Measurements from ENCODE around the gene PERM1. TPM values are rescaled to one million over a fixed set of nuclear protein-coding genes. Genes with fewer than 3 reads are reported as not detected.
"Not testable (repeated sequence)": the region's sequence is repeated elsewhere in the genome, so short reads cannot be mapped to it uniquely, and the experiment has no call there.

Gene PERM1
- total RNA-seq, 1 experiment from 2014 or later: 0.11 TPM

DNA sequence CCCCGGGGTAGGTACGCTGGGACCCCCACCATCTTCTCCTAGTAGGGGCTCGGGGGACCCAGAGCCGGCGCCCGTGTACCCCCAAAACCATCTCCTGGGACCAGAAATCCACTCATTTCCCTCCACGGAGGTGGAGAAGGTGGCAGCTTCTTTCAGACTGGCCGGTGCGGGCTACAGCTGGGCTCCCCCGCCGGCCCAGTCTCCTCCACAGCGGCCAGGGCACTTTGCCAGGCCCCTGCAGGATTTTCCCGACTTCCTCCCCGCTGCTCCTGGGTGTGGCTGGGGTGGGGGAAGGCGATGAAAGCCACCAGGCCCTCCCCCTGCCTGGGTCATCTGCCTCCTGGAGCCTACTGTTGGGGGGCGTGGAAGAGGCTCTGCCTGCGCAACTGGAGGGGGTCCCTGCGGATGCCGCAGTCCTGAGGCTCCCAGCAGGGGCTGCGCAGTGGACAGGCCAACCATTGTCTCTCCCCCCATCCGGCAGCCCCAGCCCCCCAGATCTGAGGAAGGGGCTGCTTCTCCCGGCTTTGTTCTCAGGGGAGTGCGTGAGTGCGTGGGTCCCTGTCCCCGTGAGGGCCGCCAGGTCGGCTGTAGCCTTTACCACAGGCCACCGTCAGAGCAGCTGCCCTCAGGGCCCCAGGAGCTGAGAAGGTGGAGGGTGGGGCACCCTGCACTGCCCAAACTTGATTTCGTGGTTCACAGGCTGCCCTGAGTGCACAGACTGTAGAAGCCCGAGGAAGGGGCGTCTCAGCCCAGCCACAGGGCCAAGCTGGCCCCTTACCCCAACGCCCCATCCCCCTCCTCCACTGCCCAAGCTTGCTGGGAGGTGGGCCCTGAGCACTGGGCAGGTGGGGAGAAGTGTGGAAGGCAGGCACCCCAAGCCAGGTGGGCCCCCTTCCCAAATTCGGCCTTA, 39.4 kb upstream of the PERM1 start:
- H3K4me3 ChIP-seq: peak overlapping the region; percentile 92
- H3K36me3 ChIP-seq: peaks cover 38% of the 10 kb centered on the region

DNA sequence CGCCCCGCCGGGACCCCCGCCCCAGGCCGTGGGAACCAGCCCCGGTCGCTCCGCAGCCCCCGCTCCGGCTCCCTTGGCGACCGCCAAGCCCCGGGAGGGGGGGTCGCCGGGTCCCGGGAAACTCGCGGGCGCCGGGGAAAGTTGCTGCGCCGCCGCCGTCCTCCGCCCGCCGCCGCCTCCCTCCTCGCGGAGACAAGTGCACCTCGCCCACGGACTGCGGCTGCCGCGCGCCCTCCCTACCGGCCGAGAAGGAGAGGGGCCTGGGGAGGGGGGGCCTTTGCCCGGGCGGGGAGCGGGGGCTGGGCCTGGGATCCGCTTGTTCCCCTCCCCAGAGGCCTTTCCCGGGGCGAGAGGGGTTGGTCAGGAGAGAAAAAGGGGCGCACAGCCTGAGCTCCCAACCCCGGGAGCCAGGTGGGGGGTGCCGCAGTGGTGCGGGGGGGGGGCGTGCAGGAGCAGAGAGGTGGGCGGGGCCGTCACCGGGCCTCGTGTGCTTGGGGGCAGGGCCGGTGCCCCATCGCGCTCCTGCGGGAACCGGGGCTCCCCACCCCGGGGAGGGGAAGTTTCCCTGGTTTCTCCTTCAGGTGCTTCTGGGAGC, 38.6 kb upstream of the PERM1 start:
- peaks cover 35% of the 10 kb centered on the region for H3K36me3 ChIP-seq
- H3K27ac ChIP-seq: 0 out of 2 replicates have a peak overlapping the region, but pooled peaks have one; percentile 10
- H3K4me3 ChIP-seq: peak overlapping the region; percentile 92
- no peaks in the 10 kb centered on the region for H3K9me3 ChIP-seq (replicated peaks)
- H3K27me3 ChIP-seq (replicated peaks): no peaks in the 10 kb centered on the region
- no peak for DNase-seq (ENCODE audit: low read depth in 1 of 2, low spot score in 2 of 2)
- H3K4me1 ChIP-seq (replicated peaks): peaks cover 43% of the 10 kb centered on the region

More for the DNA sequence above, 39.4 kb upstream of the PERM1 start:
- Histone ChIP-seq H3K9me3 (replicated peaks) (no peaks in the 10 kb centered on the region), H3K27ac (0 out of 2 replicates have a peak overlapping the region, but pooled peaks have one; percentile 10), H3K4me1 (replicated peaks) (peaks cover 43% of the 10 kb centered on the region), H3K27me3 (replicated peaks) (no peaks in the 10 kb centered on the region)
- DNase-seq (ENCODE audit: low read depth in 1 of 2, low spot score in 2 of 2): peak; percentile 74 to 90

DNA sequence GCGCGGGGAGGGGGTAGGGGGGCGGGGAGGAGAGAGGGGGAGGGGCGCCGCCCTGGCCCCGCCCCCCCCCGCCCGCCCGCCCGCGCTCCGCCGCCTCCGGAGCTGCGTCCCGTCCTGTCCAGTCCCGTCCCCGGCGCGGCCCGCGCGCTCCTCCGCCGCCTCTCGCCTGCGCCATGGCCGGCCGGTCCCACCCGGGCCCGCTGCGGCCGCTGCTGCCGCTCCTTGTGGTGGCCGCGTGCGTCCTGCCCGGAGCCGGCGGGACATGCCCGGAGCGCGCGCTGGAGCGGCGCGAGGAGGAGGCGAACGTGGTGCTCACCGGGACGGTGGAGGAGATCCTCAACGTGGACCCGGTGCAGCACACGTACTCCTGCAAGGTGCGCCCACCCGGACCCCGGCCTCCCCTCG, 38.1 kb upstream of the PERM1 start, which contains the start of gene AGRN:
Gene AGRN (plus strand): TSS at position 121 of the 405 bp plus-strand sequence. CDS start 53 bp downstream, at position 174.
- peak within 1 kb of the TSS; percentile 92 for H3K4me3 ChIP-seq
- peaks cover 37% of the 10 kb centered on the region for H3K36me3 ChIP-seq
- DNase-seq (ENCODE audit: low read depth in 1 of 2, low spot score in 2 of 2): no peak
- H3K9me3 ChIP-seq (replicated peaks): no peaks in the 10 kb centered on the region
- peak within 1 kb of the TSS; percentile 72; the same call in 1 of the 2 replicates for H3K27ac ChIP-seq
- peaks cover 45% of the 10 kb centered on the region for H3K4me1 ChIP-seq (replicated peaks)
- no peaks in the 10 kb centered on the region for H3K27me3 ChIP-seq (replicated peaks)

DNA sequence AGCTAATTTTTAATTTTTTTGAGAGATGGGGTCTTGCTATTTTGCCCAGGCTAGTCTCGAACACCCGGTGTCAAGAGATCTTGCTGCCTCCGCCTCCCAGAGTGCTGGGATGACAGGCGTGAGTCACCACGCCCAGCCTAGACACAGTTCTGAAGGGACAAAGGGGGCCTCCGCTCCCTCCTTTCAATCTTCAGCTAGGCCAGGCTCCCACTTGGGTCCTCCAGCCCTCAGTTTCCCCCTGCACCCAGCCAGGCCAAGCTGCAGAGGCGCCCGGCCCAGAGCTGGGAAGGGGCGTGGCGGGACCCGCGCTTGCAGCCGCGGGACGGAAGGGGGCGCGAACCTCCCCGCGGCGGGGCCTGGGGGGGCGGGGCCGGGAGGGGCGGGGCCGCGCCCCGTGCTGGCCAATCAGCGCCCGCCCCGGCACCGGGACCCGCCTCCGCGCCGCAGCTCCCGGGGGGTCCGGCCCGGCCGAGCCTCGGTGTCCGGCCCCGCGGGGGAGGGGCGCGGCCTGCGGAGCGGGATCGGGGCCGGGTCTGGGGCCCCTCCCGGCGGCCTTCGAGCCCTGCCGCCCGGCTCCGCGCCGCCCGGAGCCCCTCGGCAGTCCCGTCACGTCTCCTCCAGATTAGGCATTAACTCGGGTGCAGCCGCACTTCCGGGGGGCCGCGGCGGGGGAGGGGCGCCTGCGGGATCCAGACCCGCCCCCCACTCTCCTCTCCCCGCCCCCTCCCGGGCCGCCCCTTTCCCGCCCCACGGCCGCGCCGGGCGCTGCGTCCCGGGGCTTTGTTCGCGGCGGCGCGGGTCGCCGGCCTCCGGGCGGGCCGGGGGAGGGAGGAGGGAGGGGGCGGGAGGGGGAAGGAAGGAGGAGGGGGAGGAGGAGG, 37.5 kb upstream of the PERM1 start:
- Histone ChIP-seq H3K36me3 (peaks cover 36% of the 10 kb centered on the region), H3K27me3 (replicated peaks) (no peaks in the 10 kb centered on the region), H3K9me3 (replicated peaks) (no peaks in the 10 kb centered on the region), H3K27ac (peak overlapping the region; percentile 72; the same call in 1 of the 2 replicates), H3K4me1 (replicated peaks) (peaks cover 45% of the 10 kb centered on the region), H3K4me3 (peak overlapping the region; percentile 52)
- DNase-seq (ENCODE audit: low read depth in 1 of 2, low spot score in 2 of 2): peak; percentile 69 to 82

DNA sequence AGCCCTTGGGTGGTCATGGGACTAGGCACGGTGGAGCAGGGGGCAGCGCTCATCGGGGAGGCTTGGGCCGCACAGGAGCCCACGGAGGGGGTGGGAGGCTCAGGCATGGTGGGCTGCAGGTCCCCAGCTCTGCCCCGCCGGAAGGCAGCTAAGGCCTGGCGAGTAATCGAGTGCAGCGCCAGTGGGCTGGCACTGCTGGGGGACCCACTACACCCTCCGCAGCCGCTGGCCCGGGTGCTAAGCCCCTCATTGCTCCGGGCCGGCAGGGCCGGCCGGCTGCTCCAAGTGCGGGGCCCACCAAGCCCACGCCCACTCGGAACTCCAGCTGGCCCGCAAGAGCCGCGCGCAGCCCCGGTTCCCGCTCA, 36.4 kb upstream of the PERM1 start:
- DNase-seq (ENCODE audit: low read depth in 1 of 2, low spot score in 2 of 2); H3K9me3 ChIP-seq (replicated peaks); H3K4me3 ChIP-seq; H3K27ac ChIP-seq; H3K27me3 ChIP-seq (replicated peaks): not testable (repeated sequence)
- Histone ChIP-seq H3K36me3 (peaks cover 28% of the 10 kb centered on the region), H3K4me1 (replicated peaks) (peaks cover 47% of the 10 kb centered on the region)

DNA sequence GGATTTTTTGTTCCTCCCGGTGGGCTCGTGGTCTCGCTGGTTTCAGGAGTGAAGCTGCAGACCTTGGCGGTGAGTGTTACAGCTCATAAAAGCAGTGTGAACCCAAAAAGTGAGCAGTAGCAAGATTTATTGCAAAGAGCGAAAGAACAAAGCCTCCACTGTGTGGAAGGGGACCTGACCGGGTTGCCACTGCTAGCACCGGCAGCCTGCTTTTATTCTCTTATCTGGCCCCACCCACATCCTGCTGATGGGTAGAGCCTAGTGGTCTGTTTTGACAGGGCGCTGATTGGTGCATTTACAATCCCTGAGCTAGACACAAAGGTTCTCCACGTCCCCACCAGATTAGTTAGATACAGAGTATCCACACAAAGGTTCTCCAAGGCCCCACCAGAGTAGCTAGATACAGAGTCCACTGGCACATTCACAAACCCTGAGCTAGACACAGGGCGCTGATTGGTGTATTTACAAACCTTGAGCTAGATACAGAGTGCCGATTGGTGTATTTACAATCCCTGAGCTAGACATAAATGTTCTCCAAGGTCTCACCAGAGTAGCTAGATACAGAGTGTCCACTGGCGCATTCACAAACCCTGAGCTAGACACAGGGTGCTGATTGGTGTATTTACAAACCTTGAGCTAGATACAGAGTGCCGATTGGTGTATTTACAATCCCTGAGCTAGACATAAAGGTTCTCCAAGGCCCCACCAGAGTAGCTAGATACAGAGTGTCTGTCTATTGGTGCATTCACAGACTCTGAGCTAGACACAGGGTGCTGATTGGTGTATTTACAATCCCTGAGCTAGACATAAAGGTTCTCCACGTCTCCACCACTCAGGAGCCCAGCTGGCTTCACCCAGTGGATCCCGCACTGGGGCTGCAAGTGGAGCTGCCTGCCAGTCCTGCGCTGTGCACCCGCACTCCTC, 35.8 kb upstream of the PERM1 start:
- H3K9me3 ChIP-seq (replicated peaks); H3K27ac ChIP-seq; DNase-seq (ENCODE audit: low read depth in 1 of 2, low spot score in 2 of 2); H3K4me3 ChIP-seq; H3K27me3 ChIP-seq (replicated peaks): not testable (repeated sequence)
- peaks cover 24% of the 10 kb centered on the region for H3K36me3 ChIP-seq
- peaks cover 46% of the 10 kb centered on the region for H3K4me1 ChIP-seq (replicated peaks)

DNA sequence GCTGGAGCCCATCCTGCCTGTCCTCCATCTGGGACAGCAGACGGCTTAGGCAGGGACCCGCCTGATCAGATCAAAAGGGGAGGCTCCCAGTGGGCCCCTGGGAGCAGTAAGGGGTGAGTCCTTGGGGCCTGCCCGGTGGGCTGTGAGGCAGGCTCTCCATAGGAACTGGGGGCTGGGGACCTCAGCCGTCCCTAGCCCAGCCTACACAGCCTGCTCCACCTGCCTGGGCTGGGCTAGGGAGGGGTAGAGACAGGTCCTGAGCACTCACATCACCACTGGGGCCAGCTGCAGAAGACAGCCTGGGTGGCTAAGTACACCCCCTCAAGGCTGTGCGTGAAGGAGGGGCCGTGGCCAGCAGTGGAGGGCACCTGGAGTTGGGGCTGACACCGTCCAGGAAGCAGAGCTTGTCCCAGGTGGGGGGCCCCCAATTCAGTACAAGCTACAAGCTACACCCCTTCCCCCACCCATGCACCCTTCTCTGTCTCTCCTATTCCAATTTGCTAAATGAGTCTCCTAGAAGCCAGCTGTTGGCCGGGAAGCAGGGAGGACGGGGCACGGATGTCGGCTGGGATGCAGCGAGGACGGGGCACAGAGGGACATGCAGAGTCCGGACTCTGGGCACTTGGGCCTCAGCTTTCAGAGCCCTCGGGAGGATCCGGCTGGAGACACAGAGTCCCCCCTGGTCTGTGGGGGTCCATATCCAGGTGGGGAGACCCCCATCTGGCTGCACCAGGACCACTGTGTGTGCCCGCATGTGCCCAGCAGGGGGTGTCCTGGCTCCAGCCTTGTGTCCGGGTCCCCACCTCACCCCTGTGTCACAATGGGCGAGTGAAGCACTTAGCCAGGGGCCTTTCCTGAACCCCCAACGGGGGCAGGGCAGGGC, 33.1 kb upstream of the PERM1 start:
- DNase-seq (ENCODE audit: low read depth in 1 of 2, low spot score in 2 of 2): no peak
- H3K27me3 ChIP-seq (replicated peaks): no peaks in the 10 kb centered on the region
- peak overlapping the region; percentile 49 for H3K4me3 ChIP-seq
- H3K9me3 ChIP-seq (replicated peaks): no peaks in the 10 kb centered on the region
- H3K36me3 ChIP-seq: peaks cover 15% of the 10 kb centered on the region
- H3K27ac ChIP-seq: peak overlapping the region; percentile 66
- peaks cover 25% of the 10 kb centered on the region for H3K4me1 ChIP-seq (replicated peaks)

DNA sequence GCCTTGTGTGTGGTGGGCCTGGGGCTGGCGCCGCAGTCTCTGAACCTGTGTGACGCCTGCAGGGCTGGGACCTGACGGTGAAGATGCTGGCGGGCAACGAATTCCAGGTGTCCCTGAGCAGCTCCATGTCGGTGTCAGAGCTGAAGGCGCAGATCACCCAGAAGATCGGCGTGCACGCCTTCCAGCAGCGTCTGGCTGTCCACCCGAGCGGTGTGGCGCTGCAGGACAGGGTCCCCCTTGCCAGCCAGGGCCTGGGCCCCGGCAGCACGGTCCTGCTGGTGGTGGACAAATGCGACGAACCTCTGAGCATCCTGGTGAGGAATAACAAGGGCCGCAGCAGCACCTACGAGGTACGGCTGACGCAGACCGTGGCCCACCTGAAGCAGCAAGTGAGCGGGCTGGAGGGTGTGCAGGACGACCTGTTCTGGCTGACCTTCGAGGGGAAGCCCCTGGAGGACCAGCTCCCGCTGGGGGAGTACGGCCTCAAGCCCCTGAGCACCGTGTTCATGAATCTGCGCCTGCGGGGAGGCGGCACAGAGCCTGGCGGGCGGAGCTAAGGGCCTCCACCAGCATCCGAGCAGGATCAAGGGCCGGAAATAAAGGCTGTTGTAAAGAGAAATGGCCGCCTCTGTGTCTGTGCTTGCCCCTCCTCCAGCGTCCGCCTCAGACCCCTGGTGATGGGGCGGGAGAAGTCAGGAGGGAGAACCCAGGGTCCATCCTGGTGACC, 32.2 kb upstream of the PERM1 start:
- peaks cover 23% of the 10 kb centered on the region for H3K4me1 ChIP-seq (replicated peaks)
- no peaks in the 10 kb centered on the region for H3K9me3 ChIP-seq (replicated peaks)
- no peaks in the 10 kb centered on the region for H3K27me3 ChIP-seq (replicated peaks)
- peaks cover 15% of the 10 kb centered on the region for H3K36me3 ChIP-seq
- H3K27ac ChIP-seq: peak overlapping the region; percentile 66
- H3K4me3 ChIP-seq: peak overlapping the region; percentile 49
- DNase-seq (ENCODE audit: low read depth in 1 of 2, low spot score in 2 of 2): peak in 1 of 2 experiments; percentile 53

DNA sequence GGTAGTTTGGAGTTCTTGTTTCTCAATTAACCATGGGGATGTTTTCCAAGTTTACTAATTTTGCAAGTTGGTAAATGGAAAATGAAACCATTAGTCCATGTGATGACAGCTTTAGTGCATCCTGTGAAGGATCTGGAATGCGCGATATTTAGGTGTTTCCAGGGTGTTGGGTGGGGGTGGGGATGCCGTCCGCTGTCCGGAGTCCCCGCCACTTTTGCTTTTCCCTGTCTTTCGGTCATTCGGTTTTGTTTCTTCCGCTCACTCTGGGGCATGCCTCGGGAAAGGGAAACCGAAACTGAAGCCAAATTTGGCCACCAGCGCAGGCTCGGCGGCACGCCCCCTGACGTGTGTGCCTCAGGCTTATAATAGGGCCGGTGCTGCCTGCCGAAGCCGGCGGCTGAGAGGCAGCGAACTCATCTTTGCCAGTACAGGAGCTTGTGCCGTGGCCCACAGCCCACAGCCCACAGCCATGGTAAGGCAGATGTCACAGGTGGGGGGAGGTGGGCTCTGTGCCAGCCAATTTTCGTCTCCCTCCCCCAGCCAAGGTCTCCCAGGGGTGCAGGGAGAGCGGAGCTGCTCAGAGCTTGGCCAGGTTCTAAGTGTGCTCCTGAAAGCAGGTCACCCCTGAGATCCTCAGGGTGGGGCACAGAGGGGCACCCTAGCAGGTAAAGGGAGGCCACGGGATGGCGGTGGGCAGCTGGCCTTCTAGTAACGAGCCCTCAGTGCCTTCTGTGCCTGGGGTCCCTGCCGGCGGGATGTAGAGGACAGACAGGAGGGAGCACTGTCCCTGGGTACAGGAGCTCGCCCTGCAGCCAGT, 31.4 kb upstream of the PERM1 start, which contains the start of gene ISG15:
Gene ISG15 (plus strand): TSS at position 393 of the 817 bp plus-strand sequence. CDS start 77 bp downstream, at position 470.
- H3K36me3 ChIP-seq: peaks cover 15% of the 10 kb centered on the region
- no peaks in the 10 kb centered on the region for H3K9me3 ChIP-seq (replicated peaks)
- no peaks in the 10 kb centered on the region for H3K27me3 ChIP-seq (replicated peaks)
- H3K27ac ChIP-seq: peak within 1 kb of the TSS; percentile 66
- peak within 1 kb of the TSS; percentile 49 for H3K4me3 ChIP-seq
- peaks cover 20% of the 10 kb centered on the region for H3K4me1 ChIP-seq (replicated peaks)
- peak; percentile 89 for DNase-seq (ENCODE audit: low read depth in 1 of 2, low spot score in 2 of 2)

DNA sequence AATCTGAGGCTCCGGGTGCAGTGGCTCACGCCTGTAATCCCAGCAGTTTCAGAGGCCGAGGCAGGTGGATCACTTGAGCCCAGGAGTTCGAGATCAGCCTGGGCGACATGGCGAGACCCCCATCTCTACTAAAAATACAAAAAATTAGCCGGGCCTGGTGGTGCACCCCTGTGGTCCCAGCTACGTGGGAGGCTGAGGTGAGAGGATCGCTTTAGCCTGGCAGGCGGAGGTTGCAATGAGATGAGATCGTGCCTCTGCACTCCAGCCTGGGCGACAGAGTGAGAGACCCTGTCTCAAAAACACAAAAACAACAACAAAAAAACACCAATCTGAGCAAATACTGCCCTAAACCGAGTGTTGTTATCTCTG, 30.8 kb upstream of the PERM1 start:
- H3K9me3 ChIP-seq (replicated peaks); H3K27me3 ChIP-seq (replicated peaks); DNase-seq (ENCODE audit: low read depth in 1 of 2, low spot score in 2 of 2): not testable (repeated sequence)
- Histone ChIP-seq H3K4me3 (peak overlapping the region; percentile 49), H3K4me1 (replicated peaks) (peaks cover 20% of the 10 kb centered on the region), H3K27ac (peak overlapping the region; percentile 66), H3K36me3 (peaks cover 15% of the 10 kb centered on the region)

All from SJSA1 (cell line).